Activated CD4-positive, alpha-beta memory T cell treated with anti-CD3 and anti-CD28 coated beads, Interleukin-2, amount 10 ng/mL, durations not matched to agents 7 days and 5 days (primary cell): ENCODE measurements around the gene DTNBP1. TPM values are rescaled to one million over a fixed set of nuclear protein-coding genes. Genes with fewer than 3 reads are reported as not detected.
"Not testable (repeated sequence)": the region's sequence is repeated elsewhere in the genome, so short reads cannot be mapped to it uniquely, and the experiment has no call there.

ENCODE experiments used
- CTCF ChIA-PET: fragments of 350-600 bp; sonication (Branson Sonifier 250); formaldehyde crosslinking; loops from one replicate; lab custom pipeline; 2021; ENCODE audit warnings: antibody characterized with exemption, inconsistent platforms; lab: Charles Lee
- POLR2A ChIA-PET: fragments of 350-600 bp; sonication (Branson Sonifier 250); formaldehyde crosslinking; loops from one replicate; lab custom pipeline; 2021; ENCODE audit warnings: antibody characterized with exemption; lab: Charles Lee
- DNase-seq: peaks from one replicate; pipeline ENCODE4 v3.0.0-alpha.2; 2020
- H3K27ac Mint-ChIP-seq: one replicate; pipeline ENCODE4 v1.8.0; 2021; ENCODE audit warnings: mild to moderate bottlenecking, mixed read lengths
- H3K27me3 Mint-ChIP-seq: one replicate; pipeline ENCODE4 v1.8.0; 2021; ENCODE audit warnings: mixed read lengths
- H3K36me3 Mint-ChIP-seq: one replicate; pipeline ENCODE4 v1.8.0; 2021; ENCODE audit warnings: low read depth, mixed read lengths
- H3K4me1 Mint-ChIP-seq: one replicate; pipeline ENCODE4 v1.8.0; 2021; ENCODE audit warnings: mixed read lengths
- H3K4me3 Mint-ChIP-seq: one replicate; pipeline ENCODE4 v1.8.0; 2021; ENCODE audit warnings: mild to moderate bottlenecking, mixed read lengths
- H3K9me3 Mint-ChIP-seq: one replicate; pipeline ENCODE4 v1.8.0; 2021; ENCODE audit warnings: mixed read lengths
- total RNA-seq, 2 experiments: library from RNA; stranded (reverse); gene quantifications; one replicate each; pipeline ENCODE4 v1.2.3, GENCODE V29; 2021

DTNBP1 gene
- total RNA-seq, 2 experiments from 2014 or later = 26.5 to 27.9 TPM

- no peaks in the 10 kb centered on the region for H3K9me3 Mint-ChIP-seq
- DNase-seq = no peak
- no peaks in the 10 kb centered on the region for H3K27me3 Mint-ChIP-seq
- ChIA-PET POLR2A (no interaction called here), CTCF (no interaction called here)
- no peaks in the 10 kb centered on the region for H3K4me1 Mint-ChIP-seq
- H3K4me3 Mint-ChIP-seq = no peak overlapping the region
- no peak overlapping the region for H3K27ac Mint-ChIP-seq
- no peaks in the 10 kb centered on the region for H3K36me3 Mint-ChIP-seq
Measured at GRCh38 chr6:15553736-15554294, 109.0 kb downstream of the DTNBP1 start.

- Mint-ChIP-seq H3K36me3 (no peaks in the 10 kb centered on the region), H3K9me3 (no peaks in the 10 kb centered on the region), H3K4me3 (no peak overlapping the region), H3K27ac (no peak overlapping the region), H3K4me1 (no peaks in the 10 kb centered on the region), H3K27me3 (no peaks in the 10 kb centered on the region)
- ChIA-PET CTCF (interaction anchor here (0.9 kb wide), 1 partner anchor 140 kb away, joined by 3 read pairs; no protein-coding TSS in a partner anchor), POLR2A (no interaction called here)
- no peak for DNase-seq
Measured at GRCh38 chr6:15553031-15553430, 109.8 kb downstream of the DTNBP1 start.

GRCh38 chr6:15551798-15552197 is 111.0 kb downstream of the DTNBP1 start:
- H3K27me3 Mint-ChIP-seq = no peaks in the 10 kb centered on the region
- no peak overlapping the region for H3K4me3 Mint-ChIP-seq
- H3K27ac Mint-ChIP-seq = no peak overlapping the region
- no peaks in the 10 kb centered on the region for H3K4me1 Mint-ChIP-seq
- ChIA-PET POLR2A (no interaction called here), CTCF (no interaction called here)
- no peaks in the 10 kb centered on the region for H3K9me3 Mint-ChIP-seq
- no peaks in the 10 kb centered on the region for H3K36me3 Mint-ChIP-seq
- DNase-seq = no peak

DNA sequence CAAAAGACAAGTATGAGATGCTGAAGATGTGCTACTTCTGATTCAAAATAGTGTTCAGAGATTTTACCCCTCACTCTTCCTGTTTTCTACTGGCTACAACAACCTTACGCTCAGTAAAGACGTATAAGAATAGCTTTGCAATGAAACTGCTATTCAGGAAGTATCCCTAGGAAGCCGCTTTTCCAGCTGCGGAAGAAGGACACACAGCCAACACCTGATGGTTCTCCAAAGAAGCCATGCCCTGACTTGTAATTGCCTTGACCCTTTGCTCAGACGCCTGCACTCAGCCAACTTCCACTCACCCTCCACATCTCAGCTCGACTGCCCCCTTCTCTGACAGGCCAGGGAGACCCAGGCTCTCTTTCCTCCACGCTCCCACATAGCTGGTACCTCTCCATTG is 111.6 kb downstream of the DTNBP1 start:
- ChIA-PET CTCF (no interaction called here), POLR2A (no interaction called here)
- DNase-seq = no peak
- Mint-ChIP-seq H3K36me3 (no peaks in the 10 kb centered on the region), H3K9me3 (no peaks in the 10 kb centered on the region), H3K27me3 (no peaks in the 10 kb centered on the region), H3K4me3 (no peak overlapping the region), H3K27ac (no peak overlapping the region), H3K4me1 (no peaks in the 10 kb centered on the region)

- CTCF ChIA-PET = no interaction called here
- no peaks in the 10 kb centered on the region for H3K27me3 Mint-ChIP-seq
- no peak overlapping the region for H3K4me3 Mint-ChIP-seq
- H3K36me3 Mint-ChIP-seq = no peaks in the 10 kb centered on the region
- POLR2A ChIA-PET = no interaction called here
- H3K4me1 Mint-ChIP-seq = no peaks in the 10 kb centered on the region
- no peak for DNase-seq
- H3K27ac Mint-ChIP-seq = no peak overlapping the region
- H3K9me3 Mint-ChIP-seq = no peaks in the 10 kb centered on the region
Measured at GRCh38 chr6:15550546-15551123, 112.2 kb downstream of the DTNBP1 start.

GRCh38 chr6:15549371-15549770 is 113.5 kb downstream of the DTNBP1 start:
- no peak overlapping the region for H3K27ac Mint-ChIP-seq
- ChIA-PET POLR2A (no interaction called here), CTCF (interaction anchor here (0.6 to 0.7 kb wide), 2 partner anchors 15 to 682 kb away, joined by 3 read pairs; no protein-coding TSS in a partner anchor)
- DNase-seq = no peak
- H3K27me3 Mint-ChIP-seq = no peaks in the 10 kb centered on the region
- H3K9me3 Mint-ChIP-seq = no peaks in the 10 kb centered on the region
- peaks cover 3% of the 10 kb centered on the region for H3K36me3 Mint-ChIP-seq
- H3K4me1 Mint-ChIP-seq = no peaks in the 10 kb centered on the region
- H3K4me3 Mint-ChIP-seq = no peak overlapping the region

DNA sequence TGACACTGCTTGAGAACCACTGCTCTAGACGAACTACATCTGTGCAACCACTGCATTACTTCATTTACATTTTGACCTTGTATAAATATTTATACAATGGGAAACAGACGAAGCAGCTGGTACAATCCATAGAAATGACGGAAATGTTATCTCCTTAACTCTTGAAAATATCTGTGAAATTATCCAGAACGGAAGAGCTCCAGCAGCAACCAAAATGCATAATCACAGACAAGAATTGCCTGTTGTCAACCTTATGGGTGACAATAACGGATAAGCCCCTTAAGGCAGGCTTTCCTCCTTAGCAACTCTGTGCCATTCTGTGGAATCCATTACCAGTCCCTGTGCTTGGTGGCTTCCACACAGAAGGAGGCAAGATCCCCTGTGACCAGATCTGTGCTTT is 115.4 kb downstream of the DTNBP1 start:
- Mint-ChIP-seq H3K36me3 (peaks cover 7% of the 10 kb centered on the region), H3K4me3 (no peak overlapping the region), H3K27me3 (no peaks in the 10 kb centered on the region), H3K27ac (no peak overlapping the region), H3K9me3 (no peaks in the 10 kb centered on the region), H3K4me1 (no peaks in the 10 kb centered on the region)
- DNase-seq = no peak
- ChIA-PET POLR2A (no interaction called here), CTCF (no interaction called here)

- H3K36me3 Mint-ChIP-seq = peaks cover 7% of the 10 kb centered on the region
- no peak overlapping the region for H3K27ac Mint-ChIP-seq
- H3K27me3 Mint-ChIP-seq = no peaks in the 10 kb centered on the region
- POLR2A ChIA-PET = no interaction called here
- no peak for DNase-seq
- H3K4me1 Mint-ChIP-seq = no peaks in the 10 kb centered on the region
- CTCF ChIA-PET = interaction anchor here (0.7 kb wide), 1 partner anchor 14 kb away, joined by 5 read pairs; no protein-coding TSS in a partner anchor
- no peaks in the 10 kb centered on the region for H3K9me3 Mint-ChIP-seq
- H3K4me3 Mint-ChIP-seq = no peak overlapping the region
Measured at GRCh38 chr6:15546591-15546990, 116.2 kb downstream of the DTNBP1 start.

DNA sequence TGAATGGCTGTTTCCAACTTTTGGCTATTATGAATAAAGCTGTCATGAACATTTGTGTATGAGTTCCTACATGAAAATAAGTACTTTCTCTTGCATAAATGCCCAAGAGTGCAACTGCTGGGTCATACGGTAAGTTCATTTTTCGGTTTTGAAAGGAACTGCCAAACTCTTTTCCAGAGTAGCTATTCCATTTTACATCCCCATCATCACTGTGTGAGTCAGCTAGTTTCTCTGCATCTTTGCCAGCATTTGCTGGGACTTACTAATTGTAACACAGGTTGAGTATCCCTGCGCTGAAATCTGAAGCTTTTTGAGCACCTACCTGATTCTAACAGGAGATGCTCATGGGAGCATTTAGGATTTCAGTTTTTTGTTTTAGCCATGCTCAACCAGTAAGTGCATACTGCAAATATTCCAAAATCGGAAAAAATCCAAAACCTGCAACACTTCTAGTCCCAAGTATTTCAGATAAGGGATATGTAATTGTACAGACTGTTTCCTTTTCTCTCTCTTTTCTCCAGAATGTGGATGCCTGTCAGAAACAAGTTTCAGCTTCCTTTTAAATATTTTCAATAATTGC is 118.4 kb downstream of the DTNBP1 start:
- CTCF ChIA-PET = no interaction called here
- Mint-ChIP-seq H3K9me3 (no peaks in the 10 kb centered on the region), H3K4me3 (no peak overlapping the region), H3K4me1 (no peaks in the 10 kb centered on the region), H3K27ac (no peak overlapping the region), H3K36me3 (peaks cover 7% of the 10 kb centered on the region), H3K27me3 (no peaks in the 10 kb centered on the region)
- POLR2A ChIA-PET = no interaction called here
- DNase-seq = no peak

DNA sequence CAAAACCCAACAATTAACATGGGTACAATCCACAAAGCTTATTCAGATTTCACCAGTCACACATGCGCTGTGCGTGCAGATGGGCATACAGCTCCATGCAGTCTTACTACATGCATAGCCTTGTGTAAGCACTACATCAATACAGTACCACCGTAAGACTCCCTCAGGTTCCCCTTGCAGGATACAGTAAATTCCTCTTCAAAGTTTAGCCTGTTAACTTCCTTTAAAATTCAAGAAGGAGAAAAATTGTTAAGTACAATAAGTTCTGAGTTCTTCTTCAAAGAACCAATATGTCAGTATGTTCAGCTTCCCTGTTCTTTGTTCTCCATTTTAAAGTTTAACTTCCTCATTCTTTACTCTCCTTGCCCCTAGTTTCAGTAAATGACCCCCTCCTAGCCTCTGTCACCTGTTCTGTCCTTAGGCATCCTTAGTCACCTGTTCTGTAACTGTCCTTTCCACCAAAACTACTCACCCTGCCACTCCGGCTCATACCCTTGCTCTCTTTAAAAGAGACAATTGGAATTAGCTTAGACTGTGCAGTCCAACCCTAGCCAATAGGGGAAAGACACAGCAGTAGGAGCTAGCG is 119.4 kb downstream of the DTNBP1 start:
- DNase-seq, H3K9me3 Mint-ChIP-seq, CTCF ChIA-PET, H3K4me3 Mint-ChIP-seq, H3K27me3 Mint-ChIP-seq, H3K36me3 Mint-ChIP-seq, H3K27ac Mint-ChIP-seq, H3K4me1 Mint-ChIP-seq, POLR2A ChIA-PET: not testable (repeated sequence)

DNA sequence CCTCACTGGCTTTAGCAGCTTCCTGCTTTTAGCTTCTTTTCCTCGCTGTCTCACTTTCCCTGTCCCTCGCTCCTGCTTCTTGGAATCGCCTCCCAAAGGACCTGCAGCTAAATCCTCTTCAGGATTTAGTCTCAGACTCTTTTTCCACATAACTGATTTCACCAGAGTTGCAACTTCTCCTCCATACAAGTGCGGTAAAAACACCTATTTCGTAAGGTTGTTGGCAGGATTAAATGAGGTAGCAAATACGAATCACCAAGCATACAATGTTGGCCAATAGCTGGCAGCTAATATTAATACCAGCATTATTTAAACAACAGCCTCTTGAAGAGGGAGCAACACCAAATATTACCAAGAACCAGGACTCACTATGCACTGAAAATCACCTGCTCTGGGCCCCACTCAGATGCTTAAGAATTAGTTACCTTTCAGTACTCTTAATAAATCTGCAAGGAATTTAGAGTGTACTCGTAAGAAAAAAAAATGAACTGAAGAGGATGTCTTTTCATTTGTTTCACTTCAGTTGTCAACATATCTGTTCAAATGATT is 123.0 kb downstream of the DTNBP1 start:
- H3K27me3 Mint-ChIP-seq = no peaks in the 10 kb centered on the region
- no peaks in the 10 kb centered on the region for H3K9me3 Mint-ChIP-seq
- H3K4me3 Mint-ChIP-seq = no peak overlapping the region
- ChIA-PET CTCF (no interaction called here), POLR2A (no interaction called here)
- no peak overlapping the region for H3K27ac Mint-ChIP-seq
- H3K4me1 Mint-ChIP-seq = no peaks in the 10 kb centered on the region
- no peak for DNase-seq
- peaks cover 4% of the 10 kb centered on the region for H3K36me3 Mint-ChIP-seq

- Mint-ChIP-seq H3K4me1 (no peaks in the 10 kb centered on the region), H3K27ac (no peak overlapping the region), H3K9me3 (no peaks in the 10 kb centered on the region), H3K36me3 (peaks cover under 1% of the 10 kb centered on the region), H3K27me3 (no peaks in the 10 kb centered on the region), H3K4me3 (no peak overlapping the region)
- CTCF ChIA-PET = interaction anchor here (0.6 kb wide), 1 partner anchor 76 kb away, joined by 3 read pairs; no protein-coding TSS in a partner anchor
- no peak for DNase-seq
- POLR2A ChIA-PET = no interaction called here
Measured at GRCh38 chr6:15538766-15539495, 123.9 kb downstream of the DTNBP1 start.

DNA sequence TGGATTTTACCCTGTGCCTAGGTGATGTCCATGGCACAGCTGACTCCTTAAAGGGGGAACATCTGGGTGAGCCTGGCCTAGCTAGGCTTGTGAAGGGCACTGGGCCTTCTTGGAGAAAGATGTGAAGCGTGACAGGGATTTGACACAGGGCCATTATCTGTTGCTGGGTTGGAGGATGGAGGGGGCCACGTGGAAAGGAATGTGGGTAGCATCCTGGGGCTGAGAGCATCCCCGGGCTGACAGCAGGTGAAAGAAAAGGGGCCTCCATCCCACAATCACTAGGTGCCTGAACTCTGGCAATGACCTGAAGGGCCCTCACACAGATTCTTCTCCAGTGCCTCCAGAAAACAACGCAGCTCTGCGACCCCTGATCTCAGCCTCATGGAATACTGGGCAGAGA is 124.7 kb downstream of the DTNBP1 start:
- Mint-ChIP-seq H3K36me3 (no peaks in the 10 kb centered on the region), H3K27ac (no peak overlapping the region), H3K4me3 (no peak overlapping the region), H3K9me3 (no peaks in the 10 kb centered on the region), H3K27me3 (no peaks in the 10 kb centered on the region), H3K4me1 (no peaks in the 10 kb centered on the region)
- CTCF ChIA-PET = no interaction called here
- no peak for DNase-seq
- POLR2A ChIA-PET = no interaction called here
